Kidney epithelial cell (primary cell): ENCODE results near the gene TPCN2. TPM values are rescaled to one million over a fixed set of nuclear protein-coding genes. Genes with fewer than 3 reads are reported as not detected.
A peak's percentile ranks its signal among the peaks of the same experiment; 100 is the strongest.

ENCODE experiments used
- DNase-seq: peaks from one replicate; pipeline ENCODE4 v3.0.0-alpha.2; 2010; ENCODE audit warnings: low read depth
- H3K27me3 ChIP-seq: 2 replicates; pipeline ENCODE4 v1.6.0; 2011; ENCODE audit warnings: low read length; ENCODE audit not compliant: control insufficient read depth, insufficient read depth
- H3K36me3 ChIP-seq: 2 replicates; pipeline ENCODE4 v1.5.1; 2011; ENCODE audit warnings: low read length; ENCODE audit not compliant: control insufficient read depth, insufficient read depth
- H3K4me3 ChIP-seq: 2 replicates; pipeline ENCODE4 v1.5.1; 2011; ENCODE audit warnings: low read depth, mild to moderate bottlenecking, control low read depth, low read length
- CTCF ChIP-seq: IDR thresholded peaks from 2 replicates; pipeline ENCODE4 v1.5.1; 2011; ENCODE audit warnings: mild to moderate bottlenecking, moderate library complexity, low read length, control low read depth, inconsistent platforms; ENCODE audit not compliant: insufficient read depth, poor library complexity, severe bottlenecking
- total RNA-seq: library from RNA; depleted of rRNA; stranded (reverse); fragments of >200 nt; gene quantifications from 2 replicates; pipeline ENCODE4 v1.2.3, GENCODE V29; 2015

TPCN2 gene
- total RNA-seq, 1 donor from 2014 or later: 8.9 TPM

DNA sequence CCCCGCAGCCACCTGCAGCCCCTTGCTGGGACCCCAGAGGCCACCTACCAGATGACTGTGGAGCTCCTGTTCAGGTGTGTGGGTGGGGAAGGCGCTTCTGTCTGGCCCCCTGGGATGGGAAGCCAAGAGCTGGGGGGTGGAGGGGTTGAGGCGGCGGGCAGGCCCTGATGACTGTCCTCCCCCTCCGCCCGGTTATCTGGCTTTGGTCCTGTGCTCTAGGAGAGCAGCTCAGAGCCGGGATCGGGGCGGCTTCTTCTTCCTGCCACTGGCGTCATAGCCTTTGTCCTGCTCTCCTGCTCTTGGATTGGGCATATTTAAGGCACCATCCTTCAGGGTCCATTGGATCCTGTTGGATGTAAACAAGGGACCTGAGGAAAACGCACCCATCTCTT lies 38.4 kb downstream of the TPCN2 start:
- Histone ChIP-seq H3K4me3 (no peak overlapping the region), H3K27me3 (no peaks in the 10 kb centered on the region), H3K36me3 (peaks cover 2% of the 10 kb centered on the region)
- TF ChIP-seq CTCF: no peak
- no peak for DNase-seq

GRCh38 chr11:69087811-69088210 lies 39.1 kb downstream of the TPCN2 start:
- no peak for TF ChIP-seq CTCF
- DNase-seq: no peak
- H3K36me3 ChIP-seq: peaks cover 2% of the 10 kb centered on the region
- H3K27me3 ChIP-seq: no peaks in the 10 kb centered on the region
- no peak overlapping the region for H3K4me3 ChIP-seq

GRCh38 chr11:69088676-69089146 lies 40.0 kb downstream of the TPCN2 start:
- H3K27me3 ChIP-seq: no peaks in the 10 kb centered on the region
- H3K36me3 ChIP-seq: peaks cover 2% of the 10 kb centered on the region
- no peak overlapping the region for H3K4me3 ChIP-seq
- DNase-seq: no peak
- TF ChIP-seq CTCF: peak; percentile 77

DNA sequence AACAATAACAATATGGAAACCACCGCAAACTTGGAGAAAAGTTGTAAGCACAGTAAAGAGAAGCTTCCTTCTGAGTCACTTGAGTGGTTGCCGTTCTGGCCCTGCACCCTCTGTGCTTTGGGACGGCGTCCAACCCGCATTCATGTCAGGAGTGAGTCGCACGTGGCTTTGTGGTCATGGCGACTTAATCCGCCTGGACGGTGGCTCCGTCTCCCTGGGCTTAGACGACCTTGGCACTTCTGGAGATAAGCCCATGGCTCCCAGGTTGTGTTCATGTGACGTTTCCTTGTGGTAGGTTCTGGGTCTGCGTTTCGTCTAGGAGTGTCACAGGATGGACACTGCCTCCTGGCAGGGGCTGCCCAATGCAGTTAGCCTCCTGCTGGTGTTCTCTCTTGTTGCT lies 40.5 kb downstream of the TPCN2 start:
- DNase-seq: no peak
- no peak overlapping the region for H3K4me3 ChIP-seq
- H3K27me3 ChIP-seq: peaks cover 2% of the 10 kb centered on the region
- H3K36me3 ChIP-seq: peaks cover 2% of the 10 kb centered on the region
- TF ChIP-seq CTCF: no peak

DNA sequence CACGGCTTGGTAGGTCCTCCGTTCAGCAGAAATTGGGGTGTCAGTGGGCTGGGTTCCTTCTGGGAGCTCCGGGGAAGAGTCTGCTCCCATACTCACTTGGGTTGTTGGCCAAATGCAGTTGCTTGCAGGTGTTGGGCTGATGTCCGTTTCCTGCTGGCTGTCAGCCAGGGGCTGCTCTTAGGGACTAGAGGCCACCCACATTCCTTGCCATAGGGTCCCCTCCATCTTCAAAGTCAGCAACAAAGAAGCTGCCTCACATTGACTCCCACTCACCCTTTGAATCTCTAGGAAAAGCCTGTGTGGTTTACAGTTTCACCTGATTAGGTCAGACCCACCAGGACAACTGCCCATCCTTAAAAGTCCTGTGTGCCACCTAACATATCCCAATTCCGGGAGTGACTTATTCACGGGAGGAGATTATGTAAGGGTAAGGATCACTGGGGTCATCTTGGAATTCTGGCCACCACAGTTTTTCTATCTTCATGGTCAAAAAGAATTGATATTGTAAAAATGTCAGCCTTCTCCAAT lies 43.0 kb downstream of the TPCN2 start:
- H3K36me3 ChIP-seq: peaks cover 2% of the 10 kb centered on the region
- no peak for DNase-seq
- TF ChIP-seq CTCF: no peak
- peaks cover 9% of the 10 kb centered on the region for H3K27me3 ChIP-seq
- no peak overlapping the region for H3K4me3 ChIP-seq

- peaks cover 2% of the 10 kb centered on the region for H3K36me3 ChIP-seq
- TF ChIP-seq CTCF: no peak
- H3K4me3 ChIP-seq: no peak overlapping the region
- H3K27me3 ChIP-seq: peaks cover 9% of the 10 kb centered on the region
- no peak for DNase-seq
Measured at GRCh38 chr11:69092263-69092662, 43.5 kb downstream of the TPCN2 start.
